ENCODE measurements around the gene VPS35. TPM values are rescaled to one million over a fixed set of nuclear protein-coding genes. Genes with fewer than 3 reads are reported as not detected.
"Not testable (repeated sequence)": the region's sequence is repeated elsewhere in the genome, so short reads cannot be mapped to it uniquely, and the experiment has no call there.

VPS35 gene
- total RNA-seq, 2 donors from 2014 or later: 68.0 to 77.4 TPM

- H3K27ac Mint-ChIP-seq; H3K9me3 Mint-ChIP-seq; ATAC-seq (replicated peaks in 1 of 2); H3K27me3 Mint-ChIP-seq (ENCODE audit: low read depth); DNase-seq; H3K4me1 Mint-ChIP-seq (ENCODE audit: low read depth); H3K4me3 Mint-ChIP-seq: not testable (repeated sequence)
- H3K36me3 Mint-ChIP-seq (ENCODE audit: insufficient read depth in 2 of 2): peaks cover 3 to 18% of the 10 kb centered on the region in 2 donors
These were observed 11.0 kb downstream of the VPS35 start for GRCh38 chr16:46677943-46678342.

- ATAC-seq (replicated peaks in 1 of 2) (peak; percentile 87 to 93), DNase-seq (peak; percentile 50 to 56)
- Mint-ChIP-seq H3K27ac (no peak overlapping the region), H3K36me3 (ENCODE audit: insufficient read depth in 2 of 2) (peaks cover 0 to 22% of the 10 kb centered on the region in 2 donors), H3K4me1 (ENCODE audit: low read depth) (no peaks in the 10 kb centered on the region), H3K27me3 (ENCODE audit: low read depth) (no peaks in the 10 kb centered on the region), H3K9me3 (no peaks in the 10 kb centered on the region), H3K4me3 (no peak overlapping the region)
These were observed 15.5 kb downstream of the VPS35 start for GRCh38 chr16:46673320-46674013.

GRCh38 chr16:46662123-46662522 lies 26.9 kb downstream of the VPS35 start:
- ATAC-seq (replicated peaks in 1 of 2) (no peak), DNase-seq (no peak)
- H3K27me3 Mint-ChIP-seq (ENCODE audit: low read depth): no peaks in the 10 kb centered on the region
- no peaks in the 10 kb centered on the region for H3K9me3 Mint-ChIP-seq
- H3K4me3 Mint-ChIP-seq: no peak overlapping the region
- H3K27ac Mint-ChIP-seq: no peak overlapping the region
- H3K36me3 Mint-ChIP-seq (ENCODE audit: insufficient read depth in 2 of 2): peaks cover 4 to 17% of the 10 kb centered on the region in 2 donors
- H3K4me1 Mint-ChIP-seq (ENCODE audit: low read depth): peaks cover 21% of the 10 kb centered on the region

- peak overlapping the region; percentile 7 for H3K27ac Mint-ChIP-seq
- peak overlapping the region in 1 of 2 donors; percentile 15 for H3K4me3 Mint-ChIP-seq
- H3K9me3 Mint-ChIP-seq: no peaks in the 10 kb centered on the region
- ATAC-seq (replicated peaks in 1 of 2) (peak; percentile 91 to 96), DNase-seq (peak; percentile 23 to 31)
- H3K4me1 Mint-ChIP-seq (ENCODE audit: low read depth): peaks cover 21% of the 10 kb centered on the region
- peaks cover 4 to 16% of the 10 kb centered on the region in 2 donors for H3K36me3 Mint-ChIP-seq (ENCODE audit: insufficient read depth in 2 of 2)
- no peaks in the 10 kb centered on the region for H3K27me3 Mint-ChIP-seq (ENCODE audit: low read depth)
These were observed 30.1 kb downstream of the VPS35 start for GRCh38 chr16:46658925-46659324.

GRCh38 chr16:46651305-46651704 lies 37.7 kb downstream of the VPS35 start:
- H3K36me3 Mint-ChIP-seq (ENCODE audit: insufficient read depth in 2 of 2): peaks cover 0 to 1% of the 10 kb centered on the region in 2 donors
- no peak overlapping the region for H3K27ac Mint-ChIP-seq
- H3K27me3 Mint-ChIP-seq (ENCODE audit: low read depth): no peaks in the 10 kb centered on the region
- no peak overlapping the region for H3K4me3 Mint-ChIP-seq
- no peaks in the 10 kb centered on the region for H3K9me3 Mint-ChIP-seq
- H3K4me1 Mint-ChIP-seq (ENCODE audit: low read depth): no peaks in the 10 kb centered on the region
- DNase-seq (no peak), ATAC-seq (replicated peaks in 1 of 2) (no peak)

- Mint-ChIP-seq H3K27ac (no peak overlapping the region), H3K4me3 (no peak overlapping the region), H3K36me3 (ENCODE audit: insufficient read depth in 2 of 2) (peaks cover 3% of the 10 kb centered on the region in 2 donors), H3K27me3 (ENCODE audit: low read depth) (no peaks in the 10 kb centered on the region), H3K4me1 (ENCODE audit: low read depth) (no peaks in the 10 kb centered on the region), H3K9me3 (peaks cover 2% of the 10 kb centered on the region in 2 donors)
- DNase-seq (no peak), ATAC-seq (replicated peaks in 1 of 2) (no peak)
These were observed 38.7 kb downstream of the VPS35 start for GRCh38 chr16:46650254-46650623.

- Mint-ChIP-seq H3K9me3 (peaks cover 2 to 5% of the 10 kb centered on the region in 2 donors), H3K27ac (no peak overlapping the region), H3K27me3 (ENCODE audit: low read depth) (no peaks in the 10 kb centered on the region), H3K4me1 (ENCODE audit: low read depth) (no peaks in the 10 kb centered on the region), H3K4me3 (no peak overlapping the region), H3K36me3 (ENCODE audit: insufficient read depth in 2 of 2) (peaks cover 3 to 5% of the 10 kb centered on the region in 2 donors)
- DNase-seq (no peak), ATAC-seq (replicated peaks in 1 of 2) (no peak)
These were observed 39.3 kb downstream of the VPS35 start for GRCh38 chr16:46649588-46650253.

- DNase-seq: no peak
- H3K4me1 Mint-ChIP-seq (ENCODE audit: low read depth): no peaks in the 10 kb centered on the region
- no peaks in the 10 kb centered on the region for H3K27me3 Mint-ChIP-seq (ENCODE audit: low read depth)
- no peak for ATAC-seq (replicated peaks in 1 of 2)
- no peak overlapping the region for H3K27ac Mint-ChIP-seq
- H3K36me3 Mint-ChIP-seq (ENCODE audit: insufficient read depth in 2 of 2): peaks cover 7 to 9% of the 10 kb centered on the region in 2 donors
- H3K9me3 Mint-ChIP-seq: peaks cover 3 to 6% of the 10 kb centered on the region in 2 donors
- H3K4me3 Mint-ChIP-seq: no peak overlapping the region
These were observed 40.3 kb downstream of the VPS35 start for GRCh38 chr16:46648656-46649055.

- Mint-ChIP-seq H3K36me3 (ENCODE audit: insufficient read depth in 2 of 2) (peaks cover 12% of the 10 kb centered on the region in 2 donors), H3K4me3 (no peak overlapping the region), H3K27me3 (ENCODE audit: low read depth) (no peaks in the 10 kb centered on the region), H3K4me1 (ENCODE audit: low read depth) (no peaks in the 10 kb centered on the region), H3K27ac (no peak overlapping the region), H3K9me3 (peaks cover 8 to 9% of the 10 kb centered on the region in 2 donors)
- ATAC-seq (replicated peaks in 1 of 2) (no peak), DNase-seq (no peak)
These were observed 49.7 kb downstream of the VPS35 start for GRCh38 chr16:46638947-46639925.

GRCh38 chr16:46632778-46633733 lies 55.9 kb downstream of the VPS35 start:
- Mint-ChIP-seq H3K27ac (no peak overlapping the region), H3K36me3 (ENCODE audit: insufficient read depth in 2 of 2) (no peaks in the 10 kb centered on the region), H3K4me3 (peak overlapping the region in 1 of 2 donors; percentile 14), H3K9me3 (no peaks in the 10 kb centered on the region), H3K4me1 (ENCODE audit: low read depth) (no peaks in the 10 kb centered on the region), H3K27me3 (ENCODE audit: low read depth) (no peaks in the 10 kb centered on the region)
- ATAC-seq (replicated peaks in 1 of 2) (no peak), DNase-seq (no peak)

- no peak for ATAC-seq (replicated peaks in 1 of 2)
- H3K36me3 Mint-ChIP-seq (ENCODE audit: insufficient read depth in 2 of 2): no peaks in the 10 kb centered on the region
- no peak overlapping the region for H3K27ac Mint-ChIP-seq
- H3K4me3 Mint-ChIP-seq: no peak overlapping the region
- H3K4me1 Mint-ChIP-seq (ENCODE audit: low read depth): no peaks in the 10 kb centered on the region
- DNase-seq: no peak
- no peaks in the 10 kb centered on the region for H3K27me3 Mint-ChIP-seq (ENCODE audit: low read depth)
- no peaks in the 10 kb centered on the region for H3K9me3 Mint-ChIP-seq
These were observed 59.4 kb downstream of the VPS35 start for GRCh38 chr16:46629331-46630219.

Data from activated T-cell treated with anti-CD3 and anti-CD28 coated beads, Interleukin-2, amount 50 U/mL, for 72 hours (primary cell).